ENCODE results near the gene THSD7A. TPM values are rescaled to one million over a fixed set of nuclear protein-coding genes. Genes with fewer than 3 reads are reported as not detected.

Gene THSD7A
- total RNA-seq, 1 experiment from 2014 or later = not detected

DNA sequence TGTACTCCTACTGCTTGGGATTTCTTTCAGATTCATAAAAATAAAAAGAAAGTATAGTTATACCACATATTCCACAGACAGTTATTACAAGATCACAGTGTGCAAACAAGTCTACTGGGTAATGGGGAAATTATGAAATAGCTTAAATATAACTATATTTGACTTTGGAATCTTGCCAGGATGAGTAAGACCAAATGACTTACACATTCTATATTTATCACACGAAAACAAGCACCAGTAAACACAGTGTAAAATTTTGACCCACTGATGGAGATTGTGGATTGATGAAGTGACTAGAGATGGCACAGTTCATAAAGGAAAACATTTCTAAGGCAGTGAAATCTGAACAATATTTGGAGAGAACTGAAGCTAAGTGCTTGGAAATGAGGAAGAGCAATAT lies 339.7 kb downstream of the THSD7A start:
- Mint-ChIP-seq H3K27ac (ENCODE audit: low read depth, unreplicated experiment) (no peak overlapping the region), H3K4me1 (ENCODE audit: insufficient read depth, unreplicated experiment) (peaks cover 6% of the 10 kb centered on the region), H3K9me3 (ENCODE audit: unreplicated experiment) (no peaks in the 10 kb centered on the region), H3K27me3 (ENCODE audit: insufficient read depth, unreplicated experiment) (no peaks in the 10 kb centered on the region), H3K36me3 (ENCODE audit: insufficient read depth, unreplicated experiment) (no peaks in the 10 kb centered on the region), H3K4me3 (ENCODE audit: unreplicated experiment) (no peak overlapping the region)
- DNase-seq (ENCODE audit: unreplicated experiment) = peak; percentile 54
- intact Hi-C loops (cut with micrococcal nuclease) = no loop called here
- TF ChIP-seq CTCF (IDR thresholded peaks at IDR 0.05; ENCODE audit: unreplicated experiment) = no peak
- ChIA-PET CTCF (interaction anchor here (0.7 kb wide), 1 partner anchor 151 kb away, joined by 3 read pairs; no protein-coding TSS in a partner anchor), POLR2A (no interaction called here)
- no TSS peak for BruUV-seq (replicated peaks)

DNA sequence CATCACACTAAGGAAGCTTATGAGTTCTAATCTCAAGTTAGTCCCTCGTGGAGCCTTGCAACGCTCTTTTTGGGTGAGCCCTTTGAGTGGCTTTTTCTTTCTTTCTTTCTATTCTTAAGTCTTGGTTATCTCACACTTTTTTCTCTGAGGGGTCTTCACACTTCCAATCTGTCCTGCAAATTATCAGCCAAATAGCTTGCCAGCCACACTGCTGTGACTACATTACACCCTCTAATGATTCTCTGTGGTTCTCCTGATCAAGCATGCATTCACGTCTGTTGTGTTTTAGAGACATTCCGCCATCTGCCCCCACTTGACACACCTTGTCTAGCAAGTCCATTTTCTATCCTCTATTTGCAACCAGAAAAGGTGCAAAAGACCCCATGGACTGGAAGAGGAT lies 340.2 kb downstream of the THSD7A start:
- Mint-ChIP-seq H3K4me3 (ENCODE audit: unreplicated experiment) (no peak overlapping the region), H3K27me3 (ENCODE audit: insufficient read depth, unreplicated experiment) (no peaks in the 10 kb centered on the region), H3K36me3 (ENCODE audit: insufficient read depth, unreplicated experiment) (no peaks in the 10 kb centered on the region), H3K27ac (ENCODE audit: low read depth, unreplicated experiment) (no peak overlapping the region), H3K9me3 (ENCODE audit: unreplicated experiment) (no peaks in the 10 kb centered on the region), H3K4me1 (ENCODE audit: insufficient read depth, unreplicated experiment) (peaks cover 6% of the 10 kb centered on the region)
- POLR2A ChIA-PET = no interaction called here
- CTCF ChIA-PET = interaction anchor here (0.7 kb wide), 1 partner anchor 151 kb away, joined by 3 read pairs; no protein-coding TSS in a partner anchor
- no peak for TF ChIP-seq CTCF (IDR thresholded peaks at IDR 0.05; ENCODE audit: unreplicated experiment)
- DNase-seq (ENCODE audit: unreplicated experiment) = no peak
- intact Hi-C loops (cut with micrococcal nuclease) = no loop called here
- BruUV-seq (replicated peaks) = no TSS peak

DNA sequence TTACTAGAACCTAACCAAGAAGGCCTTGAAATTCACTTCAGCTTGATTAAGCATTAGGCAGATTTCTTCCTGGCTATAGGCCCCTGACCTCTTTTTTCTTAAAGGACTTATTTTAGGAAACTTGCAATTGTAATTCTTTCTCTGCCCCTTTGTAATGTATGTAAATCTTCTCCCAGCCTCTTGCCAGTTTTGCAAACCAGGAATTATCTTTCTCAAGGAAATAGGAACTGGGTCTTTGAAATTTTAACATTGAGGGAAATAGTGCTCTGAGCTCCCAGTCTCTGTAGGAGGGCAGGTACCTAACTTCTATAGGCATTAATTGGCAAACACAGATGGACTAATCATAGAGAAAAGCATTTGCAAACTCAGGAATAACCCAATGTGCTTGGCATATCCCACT lies 342.7 kb downstream of the THSD7A start:
- TF ChIP-seq CTCF (IDR thresholded peaks at IDR 0.05; ENCODE audit: unreplicated experiment) = no peak
- BruUV-seq (replicated peaks) = no TSS peak
- H3K4me1 Mint-ChIP-seq (ENCODE audit: insufficient read depth, unreplicated experiment) = peaks cover 6% of the 10 kb centered on the region
- no peaks in the 10 kb centered on the region for H3K27me3 Mint-ChIP-seq (ENCODE audit: insufficient read depth, unreplicated experiment)
- intact Hi-C loops (cut with micrococcal nuclease) = no loop called here
- POLR2A ChIA-PET = no interaction called here
- CTCF ChIA-PET = interaction anchor here (0.8 kb wide), 1 partner anchor 48 kb away, joined by 3 read pairs; no protein-coding TSS in a partner anchor
- H3K4me3 Mint-ChIP-seq (ENCODE audit: unreplicated experiment) = no peak overlapping the region
- H3K27ac Mint-ChIP-seq (ENCODE audit: low read depth, unreplicated experiment) = no peak overlapping the region
- no peaks in the 10 kb centered on the region for H3K9me3 Mint-ChIP-seq (ENCODE audit: unreplicated experiment)
- no peaks in the 10 kb centered on the region for H3K36me3 Mint-ChIP-seq (ENCODE audit: insufficient read depth, unreplicated experiment)
- DNase-seq (ENCODE audit: unreplicated experiment) = no peak

DNA sequence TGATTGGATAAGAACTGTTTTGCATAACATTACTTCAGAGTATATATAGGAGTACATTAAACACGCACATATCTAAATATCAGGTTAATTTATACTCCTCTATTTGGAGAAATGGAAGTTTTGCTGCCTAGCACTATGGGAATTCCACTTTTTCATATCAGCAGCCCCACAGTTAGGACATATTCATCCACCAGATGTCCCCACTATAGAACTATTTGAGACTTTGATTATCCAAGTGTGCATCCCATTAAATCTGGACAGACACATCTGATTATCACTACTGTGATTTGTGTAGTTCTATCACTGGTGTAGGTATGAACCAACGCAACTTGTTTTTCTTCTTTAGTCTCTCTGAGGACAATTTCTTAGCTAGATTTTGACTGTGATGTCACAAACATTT lies 345.7 kb downstream of the THSD7A start:
- intact Hi-C loops (cut with micrococcal nuclease) = loop anchor here (1.0 kb wide), 1 partner anchor 71 kb away; no protein-coding TSS in a partner anchor
- Mint-ChIP-seq H3K4me1 (ENCODE audit: insufficient read depth, unreplicated experiment) (no peaks in the 10 kb centered on the region), H3K4me3 (ENCODE audit: unreplicated experiment) (no peak overlapping the region), H3K27me3 (ENCODE audit: insufficient read depth, unreplicated experiment) (no peaks in the 10 kb centered on the region), H3K36me3 (ENCODE audit: insufficient read depth, unreplicated experiment) (no peaks in the 10 kb centered on the region), H3K27ac (ENCODE audit: low read depth, unreplicated experiment) (no peak overlapping the region), H3K9me3 (ENCODE audit: unreplicated experiment) (no peaks in the 10 kb centered on the region)
- ChIA-PET CTCF (interaction anchor here (1.3 kb wide), 1 partner anchor 12 kb away, joined by 3 read pairs; no protein-coding TSS in a partner anchor), POLR2A (interaction anchor here (0.6 kb wide), 1 partner anchor 19 kb away, joined by 3 read pairs; no protein-coding TSS in a partner anchor)
- no peak for TF ChIP-seq CTCF (IDR thresholded peaks at IDR 0.05; ENCODE audit: unreplicated experiment)
- DNase-seq (ENCODE audit: unreplicated experiment) = no peak
- BruUV-seq (replicated peaks) = no TSS peak

Data from MCF 10A (cell line).